A549 treated with CORT108297 at 1 μM for 4 hours (cell line): Measurements from ENCODE around the gene UTP14C. TPM values are rescaled to one million over a fixed set of nuclear protein-coding genes. Genes with fewer than 3 reads are reported as not detected.

Experiments used
- total RNA-seq: library from RNA; stranded (reverse); fragments of 200-300 nt; extraction: Qiagen RNA extraction; gene quantifications from 5 replicates; pipeline ENCODE4 v1.2.3, GENCODE V29; 2022

Gene UTP14C, protein sequence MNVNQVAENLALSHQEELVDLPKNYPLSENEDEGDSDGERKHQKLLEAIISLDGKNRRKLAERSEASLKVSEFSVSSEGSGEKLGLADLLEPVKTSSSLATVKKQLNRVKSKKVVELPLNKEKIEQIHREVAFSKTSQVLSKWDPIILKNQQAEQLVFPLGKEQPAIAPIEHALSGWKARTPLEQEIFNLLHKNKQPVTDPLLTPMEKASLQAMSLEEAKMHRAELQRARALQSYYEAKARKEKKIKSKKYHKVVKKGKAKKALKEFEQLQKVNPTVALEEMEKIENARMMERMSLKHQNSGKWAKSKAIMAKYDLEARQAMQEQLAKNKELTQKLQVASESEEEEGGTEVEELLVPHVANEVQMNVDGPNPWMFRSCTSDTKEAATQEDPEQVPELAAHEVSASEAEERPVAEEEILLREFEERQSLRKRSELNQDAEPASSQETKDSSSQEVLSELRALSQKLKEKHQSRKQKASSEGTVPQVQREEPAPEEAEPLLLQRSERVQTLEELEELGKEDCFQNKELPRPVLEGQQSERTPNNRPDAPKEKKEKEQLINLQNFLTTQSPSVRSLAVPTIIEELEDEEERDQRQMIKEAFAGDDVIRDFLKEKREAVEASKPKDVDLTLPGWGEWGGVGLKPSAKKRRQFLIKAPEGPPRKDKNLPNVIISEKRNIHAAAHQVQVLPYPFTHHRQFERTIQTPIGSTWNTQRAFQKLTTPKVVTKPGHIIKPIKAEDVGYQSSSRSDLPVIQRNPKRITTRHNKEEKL
- total RNA-seq = 5.8 to 8.7 TPM (median 6.9 TPM) in 5 replicates

DNA sequence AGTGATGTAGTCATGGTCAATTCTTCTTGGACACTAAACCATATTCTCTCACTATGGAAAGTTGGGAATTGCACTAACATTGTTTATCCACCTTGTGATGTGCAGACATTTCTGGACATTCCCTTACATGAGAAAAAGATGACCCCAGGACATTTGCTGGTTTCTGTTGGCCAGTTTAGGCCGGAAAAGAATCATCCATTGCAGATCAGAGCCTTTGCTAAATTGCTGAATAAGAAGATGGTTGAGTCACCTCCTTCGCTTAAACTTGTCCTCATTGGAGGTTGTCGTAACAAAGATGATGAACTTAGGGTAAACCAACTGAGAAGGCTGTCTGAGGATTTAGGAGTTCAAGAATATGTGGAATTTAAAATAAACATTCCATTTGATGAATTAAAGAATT is at the start of gene UTP14C:
UTP14C (plus strand) TSS at position 211 of the 400 bp plus-strand sequence. CDS start 4,114 bp downstream, outside the sequence.

GRCh38 chr13:52010890-52011631 is 13.4 kb upstream of the UTP14C start, which contains the start of gene ATP7B:
ATP7B (minus strand) TSS chr13:52011450; CDS start chr13:52011337, 113 bp downstream.

GRCh38 chr13:52011632-52012511 is 12.6 kb upstream of the UTP14C start, which contains the start of gene ALG11:
ALG11 (plus strand) TSS chr13:52012398; CDS start chr13:52012419, 21 bp downstream.

Other genes starting within 250 kb of the UTP14C start
- gene DHRS12, start 220.5 kb upstream of the UTP14C start, total RNA-seq = 4.2 to 5.4 TPM (median 5.1 TPM) in 5 replicates
- gene TMEM272, start 179.5 kb upstream of the UTP14C start, total RNA-seq = not detected in 5 replicates
- not detected in 5 replicates for gene CCDC70, start 162.7 kb upstream of the UTP14C start, total RNA-seq
- 1.8 to 2.8 TPM (median 2.4 TPM) in 5 replicates for gene ATP7B, start 13.2 kb upstream of the UTP14C start, total RNA-seq
- 6.1 to 11.3 TPM (median 7.8 TPM) in 5 replicates for gene ALG11, start 12.3 kb upstream of the UTP14C start, total RNA-seq
- 0.05 to 0.15 TPM (median 0.08 TPM) in 5 replicates for gene NEK5, start 104.4 kb downstream of the UTP14C start, total RNA-seq
- 6.2 to 12.9 TPM (median 8.0 TPM) in 5 replicates for gene NEK3, start 134.9 kb downstream of the UTP14C start, total RNA-seq